ENCODE measurements around the gene ARHGAP42.
A peak's percentile ranks its signal among the peaks of the same experiment; 100 is the strongest.
"Not testable (repeated sequence)": the region's sequence is repeated elsewhere in the genome, so short reads cannot be mapped to it uniquely, and the experiment has no call there.

ARHGAP42 gene

GRCh38 chr11:100869328-100869727 lies 182.2 kb downstream of the ARHGAP42 start:
- no peak for DNase-seq

GRCh38 chr11:100870138-100870537 lies 183.1 kb downstream of the ARHGAP42 start:
- no peak for DNase-seq

GRCh38 chr11:100872951-100873740 lies 186.1 kb downstream of the ARHGAP42 start:
- no peak for DNase-seq

GRCh38 chr11:100874203-100874602 lies 187.1 kb downstream of the ARHGAP42 start:
- no peak for DNase-seq

GRCh38 chr11:100875521-100875869 lies 188.4 kb downstream of the ARHGAP42 start:
- no peak for DNase-seq

- no peak for DNase-seq
Observed at GRCh38 chr11:100876815-100877520, 189.9 kb downstream of the ARHGAP42 start.

- no peak for DNase-seq
Observed at GRCh38 chr11:100878474-100878873, 191.4 kb downstream of the ARHGAP42 start.

- no peak for DNase-seq
Observed at GRCh38 chr11:100882957-100883356, 195.9 kb downstream of the ARHGAP42 start.

- no peak for DNase-seq
Observed at GRCh38 chr11:100883830-100884229, 196.7 kb downstream of the ARHGAP42 start.

- DNase-seq, result no peak
Observed at GRCh38 chr11:100887659-100888058, 200.6 kb downstream of the ARHGAP42 start.

GRCh38 chr11:100888836-100889235 lies 201.7 kb downstream of the ARHGAP42 start:
- DNase-seq, result no peak

- DNase-seq, result no peak
Observed at GRCh38 chr11:100889758-100890157, 202.7 kb downstream of the ARHGAP42 start.

- peak in 9 of 51 donors; percentile 0 to 21 (median 10) for DNase-seq
Observed at GRCh38 chr11:100890789-100891188, 203.7 kb downstream of the ARHGAP42 start.

- DNase-seq, result no peak
Observed at GRCh38 chr11:100892886-100893285, 205.8 kb downstream of the ARHGAP42 start.

- DNase-seq, result no peak
Observed at GRCh38 chr11:100895449-100895848, 208.4 kb downstream of the ARHGAP42 start.

- not testable (repeated sequence) for DNase-seq
Observed at GRCh38 chr11:100895976-100896375, 208.9 kb downstream of the ARHGAP42 start.

GRCh38 chr11:100901471-100901870 lies 214.4 kb downstream of the ARHGAP42 start:
- not testable (repeated sequence) for DNase-seq

GRCh38 chr11:100902454-100903141 lies 215.5 kb downstream of the ARHGAP42 start:
- no peak for DNase-seq

- no peak for DNase-seq
Observed at GRCh38 chr11:100903284-100903683, 216.2 kb downstream of the ARHGAP42 start.

- no peak for DNase-seq
Observed at GRCh38 chr11:100905684-100906083, 218.6 kb downstream of the ARHGAP42 start.

- DNase-seq, result no peak
Observed at GRCh38 chr11:100908746-100909145, 221.7 kb downstream of the ARHGAP42 start.

GRCh38 chr11:100910808-100911207 lies 223.7 kb downstream of the ARHGAP42 start:
- DNase-seq, result no peak

Data from hypothalamus (tissue), 51 donors.